ENCODE measurements around the gene ZNF771.

DNA sequence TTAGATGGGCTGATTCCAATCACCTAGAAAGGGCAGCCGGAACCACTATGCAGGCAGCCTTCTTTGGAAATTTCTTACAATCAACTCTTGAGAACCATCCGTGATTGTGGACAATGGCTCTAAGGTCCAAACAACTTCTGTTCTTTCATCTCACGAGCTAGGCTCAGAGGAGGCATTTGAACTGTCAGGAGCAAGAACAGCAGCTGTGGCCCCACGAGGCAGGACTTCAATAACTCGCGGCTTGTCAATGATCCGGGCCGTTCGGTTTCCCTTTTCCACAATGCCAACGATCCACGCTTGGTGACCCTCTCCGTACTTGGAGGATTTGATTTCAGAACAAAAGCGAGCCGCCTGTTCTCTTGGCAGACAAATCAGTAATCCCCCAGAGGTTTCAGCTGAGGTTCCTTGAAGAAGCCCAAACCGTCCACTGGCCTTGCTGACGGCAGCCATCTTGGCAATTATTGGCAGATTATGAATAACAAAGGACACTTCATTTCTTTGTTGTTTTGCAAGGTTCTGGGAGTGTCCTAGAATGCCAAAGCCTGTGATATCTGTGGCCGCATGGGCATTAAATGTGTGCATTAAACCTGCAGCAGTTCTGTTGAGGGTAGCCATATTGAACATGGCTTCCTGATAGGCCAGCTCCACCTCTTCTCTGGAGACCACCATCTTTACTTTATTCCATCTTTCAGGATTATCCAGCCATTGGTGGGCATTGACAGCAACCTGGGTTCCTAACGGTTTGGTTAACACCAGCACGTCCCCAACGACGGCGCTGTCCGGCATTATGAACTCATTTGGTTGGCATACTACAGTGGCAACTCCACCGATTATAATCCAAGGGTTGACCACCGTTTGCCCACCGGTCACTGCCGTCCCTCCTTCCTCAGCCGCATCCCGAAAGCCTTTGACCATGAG is 37.1 kb downstream of the ZNF771 start:
- TF ChIP-seq, protein P1, sequence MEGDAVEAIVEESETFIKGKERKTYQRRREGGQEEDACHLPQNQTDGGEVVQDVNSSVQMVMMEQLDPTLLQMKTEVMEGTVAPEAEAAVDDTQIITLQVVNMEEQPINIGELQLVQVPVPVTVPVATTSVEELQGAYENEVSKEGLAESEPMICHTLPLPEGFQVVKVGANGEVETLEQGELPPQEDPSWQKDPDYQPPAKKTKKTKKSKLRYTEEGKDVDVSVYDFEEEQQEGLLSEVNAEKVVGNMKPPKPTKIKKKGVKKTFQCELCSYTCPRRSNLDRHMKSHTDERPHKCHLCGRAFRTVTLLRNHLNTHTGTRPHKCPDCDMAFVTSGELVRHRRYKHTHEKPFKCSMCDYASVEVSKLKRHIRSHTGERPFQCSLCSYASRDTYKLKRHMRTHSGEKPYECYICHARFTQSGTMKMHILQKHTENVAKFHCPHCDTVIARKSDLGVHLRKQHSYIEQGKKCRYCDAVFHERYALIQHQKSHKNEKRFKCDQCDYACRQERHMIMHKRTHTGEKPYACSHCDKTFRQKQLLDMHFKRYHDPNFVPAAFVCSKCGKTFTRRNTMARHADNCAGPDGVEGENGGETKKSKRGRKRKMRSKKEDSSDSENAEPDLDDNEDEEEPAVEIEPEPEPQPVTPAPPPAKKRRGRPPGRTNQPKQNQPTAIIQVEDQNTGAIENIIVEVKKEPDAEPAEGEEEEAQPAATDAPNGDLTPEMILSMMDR (conservative IDR thresholded peaks at IDR 0.05): no peak
- TF ChIP-seq EZH2 (IDR thresholded peaks at IDR 0.05; ENCODE audit: low read depth): no peak

Data from PC-9 (cell line).